GM23338 (cell line): ENCODE results near the gene ATF4.

Source experiments
- CREB1 ChIP-seq: fragments of 250-450 bp; sonication (Bioruptor Pico); IDR thresholded peaks from 2 replicates; pipeline ENCODE4 v1.5.0; 2020; ENCODE audit warnings: low read depth, mild to moderate bottlenecking, moderate library complexity
- EZH2 ChIP-seq: fragments of 200-600 bp; sonication (generic); IDR thresholded peaks from one replicate; pipeline ENCODE4 v1.8.0; 2017; ENCODE audit warnings: antibody characterized with exemption, mild to moderate bottlenecking, low read depth; ENCODE audit not compliant: unreplicated experiment
- EZH2phosphoT487 ChIP-seq: fragments of 200-600 bp; sonication (generic); IDR thresholded peaks from one replicate; pipeline ENCODE4 v1.8.1; 2018; ENCODE audit warnings: antibody characterized with exemption; ENCODE audit not compliant: unreplicated experiment
- JUNB ChIP-seq: IDR thresholded peaks from one replicate; pipeline ENCODE4 v1.6.1; 2016; ENCODE audit warnings: antibody characterized with exemption; ENCODE audit not compliant: unreplicated experiment
- POLR2AphosphoS5 ChIP-seq: IDR thresholded peaks from 2 replicates; pipeline ENCODE4 v1.6.1; 2016; ENCODE audit warnings: antibody characterized with exemption, low read depth
- ZNF114 ChIP-seq: fragments of 250-450 bp; sonication (Bioruptor Pico); IDR thresholded peaks from 2 replicates; pipeline ENCODE4 v1.5.0; 2020; ENCODE audit warnings: mild to moderate bottlenecking, moderate library complexity
- TF ChIP-seq, protein P1 (sequence below), 2 experiments: fragments of 200-600 bp in 1 of 2; sonication (generic) in 1 of 2; conservative IDR thresholded peaks; 2 replicates each; pipeline versions ENCODE4 v1.5.1 to v1.6.1; 2016 to 2017; ENCODE audit warnings: antibody characterized with exemption in 2 of 2, low read depth in 2 of 2, mild to moderate bottlenecking in 2 of 2, moderate library complexity in 1 of 2
- TF ChIP-seq, protein P2 (sequence below): IDR thresholded peaks from one replicate; pipeline ENCODE4 v1.6.1; 2018; ENCODE audit warnings: antibody characterized with exemption; ENCODE audit not compliant: unreplicated experiment

DNA sequence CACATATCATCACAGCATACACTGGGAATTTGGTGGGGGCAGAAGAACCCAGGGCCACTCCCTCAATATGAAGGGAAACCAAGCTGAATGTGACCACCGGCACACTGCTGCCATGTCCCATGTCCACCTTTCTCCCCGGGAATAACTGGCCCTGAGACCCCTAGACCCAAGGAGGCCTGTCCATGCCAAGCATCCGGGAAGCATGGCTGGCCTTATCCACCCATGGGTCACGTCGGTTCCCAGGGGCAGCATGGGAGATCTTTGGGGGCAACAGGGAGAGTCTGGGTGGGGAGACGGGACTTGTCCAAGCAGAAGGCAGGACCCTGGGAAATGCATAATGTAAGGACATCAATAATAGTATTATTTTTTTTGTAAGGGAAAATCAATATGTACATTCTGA is 28.7 kb upstream of the ATF4 start:
- TF ChIP-seq EZH2 (no peak), CREB1 (CRISPR knock-in tag) (no peak), EZH2phosphoT487 (no peak), ZNF114 (CRISPR knock-in tag) (no peak), POLR2AphosphoS5 (no peak), JUNB (no peak)
- TF ChIP-seq, protein P1, sequence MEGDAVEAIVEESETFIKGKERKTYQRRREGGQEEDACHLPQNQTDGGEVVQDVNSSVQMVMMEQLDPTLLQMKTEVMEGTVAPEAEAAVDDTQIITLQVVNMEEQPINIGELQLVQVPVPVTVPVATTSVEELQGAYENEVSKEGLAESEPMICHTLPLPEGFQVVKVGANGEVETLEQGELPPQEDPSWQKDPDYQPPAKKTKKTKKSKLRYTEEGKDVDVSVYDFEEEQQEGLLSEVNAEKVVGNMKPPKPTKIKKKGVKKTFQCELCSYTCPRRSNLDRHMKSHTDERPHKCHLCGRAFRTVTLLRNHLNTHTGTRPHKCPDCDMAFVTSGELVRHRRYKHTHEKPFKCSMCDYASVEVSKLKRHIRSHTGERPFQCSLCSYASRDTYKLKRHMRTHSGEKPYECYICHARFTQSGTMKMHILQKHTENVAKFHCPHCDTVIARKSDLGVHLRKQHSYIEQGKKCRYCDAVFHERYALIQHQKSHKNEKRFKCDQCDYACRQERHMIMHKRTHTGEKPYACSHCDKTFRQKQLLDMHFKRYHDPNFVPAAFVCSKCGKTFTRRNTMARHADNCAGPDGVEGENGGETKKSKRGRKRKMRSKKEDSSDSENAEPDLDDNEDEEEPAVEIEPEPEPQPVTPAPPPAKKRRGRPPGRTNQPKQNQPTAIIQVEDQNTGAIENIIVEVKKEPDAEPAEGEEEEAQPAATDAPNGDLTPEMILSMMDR (conservative IDR thresholded peaks at IDR 0.05; ENCODE audit: low read depth in 2 of 2) = no peak
- TF ChIP-seq, protein P2, sequence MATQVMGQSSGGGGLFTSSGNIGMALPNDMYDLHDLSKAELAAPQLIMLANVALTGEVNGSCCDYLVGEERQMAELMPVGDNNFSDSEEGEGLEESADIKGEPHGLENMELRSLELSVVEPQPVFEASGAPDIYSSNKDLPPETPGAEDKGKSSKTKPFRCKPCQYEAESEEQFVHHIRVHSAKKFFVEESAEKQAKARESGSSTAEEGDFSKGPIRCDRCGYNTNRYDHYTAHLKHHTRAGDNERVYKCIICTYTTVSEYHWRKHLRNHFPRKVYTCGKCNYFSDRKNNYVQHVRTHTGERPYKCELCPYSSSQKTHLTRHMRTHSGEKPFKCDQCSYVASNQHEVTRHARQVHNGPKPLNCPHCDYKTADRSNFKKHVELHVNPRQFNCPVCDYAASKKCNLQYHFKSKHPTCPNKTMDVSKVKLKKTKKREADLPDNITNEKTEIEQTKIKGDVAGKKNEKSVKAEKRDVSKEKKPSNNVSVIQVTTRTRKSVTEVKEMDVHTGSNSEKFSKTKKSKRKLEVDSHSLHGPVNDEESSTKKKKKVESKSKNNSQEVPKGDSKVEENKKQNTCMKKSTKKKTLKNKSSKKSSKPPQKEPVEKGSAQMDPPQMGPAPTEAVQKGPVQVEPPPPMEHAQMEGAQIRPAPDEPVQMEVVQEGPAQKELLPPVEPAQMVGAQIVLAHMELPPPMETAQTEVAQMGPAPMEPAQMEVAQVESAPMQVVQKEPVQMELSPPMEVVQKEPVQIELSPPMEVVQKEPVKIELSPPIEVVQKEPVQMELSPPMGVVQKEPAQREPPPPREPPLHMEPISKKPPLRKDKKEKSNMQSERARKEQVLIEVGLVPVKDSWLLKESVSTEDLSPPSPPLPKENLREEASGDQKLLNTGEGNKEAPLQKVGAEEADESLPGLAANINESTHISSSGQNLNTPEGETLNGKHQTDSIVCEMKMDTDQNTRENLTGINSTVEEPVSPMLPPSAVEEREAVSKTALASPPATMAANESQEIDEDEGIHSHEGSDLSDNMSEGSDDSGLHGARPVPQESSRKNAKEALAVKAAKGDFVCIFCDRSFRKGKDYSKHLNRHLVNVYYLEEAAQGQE = no peak
